H9 (cell line): ENCODE results near the gene ZNF224. TPM values are rescaled to one million over a fixed set of nuclear protein-coding genes. Genes with fewer than 3 reads are reported as not detected.

Experiments
- DNase-seq: peaks from one replicate; pipeline ENCODE4 v3.0.0-alpha.2; 2017
- H2AFZ ChIP-seq: one replicate; pipeline ENCODE4 v1.6.1; 2013; ENCODE audit warnings: mild to moderate bottlenecking, low read length, control low read depth, moderate library complexity
- H2AK5ac ChIP-seq: 2 replicates; pipeline ENCODE4 v1.6.1; 2013; ENCODE audit warnings: low read length, control low read depth, mixed read lengths; ENCODE audit not compliant: insufficient read length
- H2BK120ac ChIP-seq: one replicate; pipeline ENCODE4 v1.6.1; 2013; ENCODE audit warnings: low read depth, mild to moderate bottlenecking, low read length, control low read depth, inconsistent platforms; ENCODE audit not compliant: poor library complexity, severe bottlenecking
- H2BK12ac ChIP-seq: 2 replicates; pipeline ENCODE4 v1.6.1; 2013; ENCODE audit warnings: low read length, control low read depth, mixed read lengths, low read depth; ENCODE audit not compliant: insufficient read length
- H2BK15ac ChIP-seq: 2 replicates; pipeline ENCODE4 v1.6.1; 2013; ENCODE audit warnings: low read depth, low read length, control low read depth
- H2BK20ac ChIP-seq: one replicate; pipeline ENCODE4 v1.6.1; 2013; ENCODE audit warnings: low read depth, mild to moderate bottlenecking, low read length, control low read depth, inconsistent platforms; ENCODE audit not compliant: poor library complexity, severe bottlenecking
- H2BK5ac ChIP-seq: 2 replicates; pipeline ENCODE4 v1.6.1; 2013; ENCODE audit warnings: low read length, control low read depth, mixed read lengths; ENCODE audit not compliant: insufficient read length
- H3K14ac ChIP-seq: 2 replicates; pipeline ENCODE4 v1.6.1; 2013; ENCODE audit warnings: low read length, control low read depth; ENCODE audit not compliant: insufficient read depth
- H3K18ac ChIP-seq: 2 replicates; pipeline ENCODE4 v1.6.1; 2013; ENCODE audit warnings: low read depth, mild to moderate bottlenecking, mixed read lengths, low read length, control low read depth; ENCODE audit not compliant: insufficient read length
- H3K23ac ChIP-seq: 2 replicates; pipeline ENCODE4 v1.6.1; 2013; ENCODE audit warnings: low read length, control low read depth, mixed read lengths, low read depth; ENCODE audit not compliant: insufficient read length
- H3K23me2 ChIP-seq: 2 replicates; pipeline ENCODE4 v1.6.1; 2013; ENCODE audit warnings: low read depth, mild to moderate bottlenecking, mixed read lengths, low read length, control low read depth; ENCODE audit not compliant: insufficient read length, poor library complexity, severe bottlenecking
- H3K27ac ChIP-seq: 2 replicates; pipeline ENCODE4 v1.5.1; 2013; ENCODE audit warnings: low read length, control low read depth, mixed read lengths, low read depth; ENCODE audit not compliant: insufficient read length
- H3K27me3 ChIP-seq: 2 replicates; pipeline ENCODE4 v1.6.1; 2013; ENCODE audit warnings: low read length, control low read depth, inconsistent platforms; ENCODE audit not compliant: insufficient read depth
- H3K4ac ChIP-seq: 2 replicates; pipeline ENCODE4 v1.6.1; 2013; ENCODE audit warnings: low read depth, mild to moderate bottlenecking, control low read depth, inconsistent platforms, low read length, moderate library complexity
- H3K4me1 ChIP-seq: 2 replicates; pipeline ENCODE4 v1.6.1; 2013; ENCODE audit warnings: low read length, control low read depth, inconsistent platforms; ENCODE audit not compliant: insufficient read depth
- H3K4me2 ChIP-seq: 2 replicates; pipeline ENCODE4 v1.6.1; 2013; ENCODE audit warnings: low read length, control low read depth, mixed read lengths; ENCODE audit not compliant: insufficient read length, insufficient read depth
- H3K56ac ChIP-seq: 2 replicates; pipeline ENCODE4 v1.6.1; 2013; ENCODE audit warnings: low read depth, mild to moderate bottlenecking, mixed read lengths, low read length, control low read depth; ENCODE audit not compliant: insufficient read length
- H3K79me1 ChIP-seq: 2 replicates; pipeline ENCODE4 v1.6.1; 2013; ENCODE audit warnings: low read depth, mild to moderate bottlenecking, moderate library complexity, low read length, control low read depth, inconsistent platforms; ENCODE audit not compliant: insufficient read depth, poor library complexity, severe bottlenecking
- H3K79me2 ChIP-seq: 2 replicates; pipeline ENCODE4 v1.6.1; 2013; ENCODE audit warnings: low read length, control low read depth, inconsistent platforms; ENCODE audit not compliant: insufficient read depth
- H3K9ac ChIP-seq: 2 replicates; pipeline ENCODE4 v1.6.1; 2013; ENCODE audit warnings: low read length, control low read depth, mixed read lengths; ENCODE audit not compliant: insufficient read length; ENCODE audit errors: extremely low read depth
- H3K9me3 ChIP-seq: one replicate; pipeline ENCODE4 v1.6.1; 2013; ENCODE audit warnings: low read depth, low read length, inconsistent platforms; ENCODE audit not compliant: control insufficient read depth
- H3T11ph ChIP-seq: one replicate; pipeline ENCODE4 v1.6.1; 2013; ENCODE audit warnings: mild to moderate bottlenecking, low read length, control low read depth, inconsistent platforms
- H4K20me1 ChIP-seq: one replicate; pipeline ENCODE4 v1.6.1; 2013; ENCODE audit not compliant: control insufficient read depth, insufficient read length, insufficient read depth
- H4K5ac ChIP-seq: 2 replicates; pipeline ENCODE4 v1.6.1; 2013; ENCODE audit warnings: low read depth, mild to moderate bottlenecking, mixed read lengths, low read length, control low read depth; ENCODE audit not compliant: insufficient read length
- H4K8ac ChIP-seq: replicated peaks from 2 replicates; pipeline ENCODE4 v1.6.1; 2013; ENCODE audit warnings: low read length, control low read depth, mixed read lengths, low read depth; ENCODE audit not compliant: insufficient read length
- H4K91ac ChIP-seq: 2 replicates; pipeline ENCODE4 v1.6.1; 2013; ENCODE audit warnings: low read depth, mild to moderate bottlenecking, moderate library complexity, mixed read lengths, low read length, control low read depth; ENCODE audit not compliant: insufficient read length
- H3K27ac Mint-ChIP-seq, 3 experiments: 2 replicates in 2 of 3; 3 replicates in 1 of 3; pipeline ENCODE4 v1.8.0; 2020 to 2021; ENCODE audit warnings: mixed read lengths in 3 of 3, mild to moderate bottlenecking in 1 of 3, moderate library complexity in 1 of 3
- H3K27me3 Mint-ChIP-seq: 2 replicates; pipeline ENCODE4 v1.8.0; 2021; ENCODE audit warnings: low read depth, mild to moderate bottlenecking, moderate library complexity, mixed read lengths
- H3K36me3 Mint-ChIP-seq, 3 experiments: 2 replicates in 2 of 3; 3 replicates in 1 of 3; pipeline ENCODE4 v1.8.0; 2020 to 2021; ENCODE audit warnings: low read depth in 3 of 3, mixed read lengths in 3 of 3; ENCODE audit not compliant: insufficient read depth in 1 of 3
- H3K4me1 Mint-ChIP-seq, 2 experiments: 2 replicates each; pipeline ENCODE4 v1.8.0; 2020; ENCODE audit warnings: mixed read lengths in 2 of 2
- H3K4me3 Mint-ChIP-seq, 2 experiments: 2 replicates in 1 of 2; 3 replicates in 1 of 2; pipeline ENCODE4 v1.8.0; 2020 to 2021; ENCODE audit warnings: mild to moderate bottlenecking in 2 of 2, mixed read lengths in 2 of 2, moderate library complexity in 1 of 2
- H3K9me3 Mint-ChIP-seq, 2 experiments: 2 replicates in 1 of 2; 3 replicates in 1 of 2; pipeline ENCODE4 v1.8.0; 2020; ENCODE audit warnings: mild to moderate bottlenecking in 2 of 2, mixed read lengths in 2 of 2, moderate library complexity in 1 of 2
- CTCF ChIP-seq: fragments of 200-600 bp; sonication (generic); conservative IDR thresholded peaks from 3 replicates; pipeline ENCODE4 v1.8.0; 2021; ENCODE audit warnings: antibody characterized with exemption, mild to moderate bottlenecking
- WGBS: extraction: QIAGEN DNeasy Blood & Tissue Kit; methylation state at CpG from one replicate; pipeline ENCODE4 v1.1.7; 2013; ENCODE audit warnings: missing lambda C conversion rate, low lambda C conversion rate, mixed read lengths; ENCODE audit not compliant: insufficient read length; ENCODE audit errors: extremely low coverage; 5-methylcytosine and 5-hydroxymethylcytosine counted together
- total RNA-seq: library from RNA; stranded (reverse); gene quantifications from 2 replicates; pipeline ENCODE4 v1.2.1, GENCODE V29; 2021

Gene ZNF224
- total RNA-seq, 1 experiment from 2014 or later = 19.0 TPM

- H2BK20ac ChIP-seq = no peak overlapping the region
- H3K4me2 ChIP-seq = no peak overlapping the region
- Mint-ChIP-seq H3K27me3 (peaks cover 3% of the 10 kb centered on the region; the same call in 1 of the 2 replicates), H3K4me1 (peaks cover 0 to 7% of the 10 kb centered on the region in 2 experiments; a peak in 3 of 4 replicates), H3K27ac (no peak overlapping the region), H3K4me3 (no peak overlapping the region), H3K36me3 (peaks cover 65 to 84% (median 83%) of the 10 kb centered on the region in 3 experiments), H3K9me3 (peaks cover 64 to 66% of the 10 kb centered on the region in 2 experiments)
- no peaks in the 10 kb centered on the region for H3K23me2 ChIP-seq
- H3K4me1 ChIP-seq = no peaks in the 10 kb centered on the region
- no peak overlapping the region for H2BK120ac ChIP-seq
- H2AFZ ChIP-seq = no peak overlapping the region
- no peak overlapping the region for H3K27ac ChIP-seq
- H3K56ac ChIP-seq = no peak overlapping the region
- peaks cover 26% of the 10 kb centered on the region for H3K9me3 ChIP-seq
- no peaks in the 10 kb centered on the region for H3K79me1 ChIP-seq
- no peak overlapping the region for H3K23ac ChIP-seq
- H3K79me2 ChIP-seq = no peaks in the 10 kb centered on the region
- H3K9ac ChIP-seq = no peak overlapping the region
- no peak overlapping the region for H2BK15ac ChIP-seq
- no peak overlapping the region for H3K4ac ChIP-seq
- TF ChIP-seq CTCF = no peak
- no peak overlapping the region for H2BK5ac ChIP-seq
- no peak overlapping the region for H4K5ac ChIP-seq
- H3K18ac ChIP-seq = no peak overlapping the region
- no peak for DNase-seq
- no peak overlapping the region for H2AK5ac ChIP-seq
- no CpG with 5 or more reads among the region's 3 CpGs for WGBS
- no peak overlapping the region for H4K91ac ChIP-seq
- no peaks in the 10 kb centered on the region for H4K20me1 ChIP-seq
- H3K14ac ChIP-seq = no peak overlapping the region
- no peak overlapping the region for H2BK12ac ChIP-seq
- no peak overlapping the region for H4K8ac ChIP-seq
- no peaks in the 10 kb centered on the region for H3K27me3 ChIP-seq
- H3T11ph ChIP-seq = no peak overlapping the region
Measured at GRCh38 chr19:44107751-44108150, 13.6 kb downstream of the ZNF224 start.
